ENCODE results near the gene NOL4L. TPM values are rescaled to one million over a fixed set of nuclear protein-coding genes. Genes with fewer than 3 reads are reported as not detected.

NOL4L gene
- total RNA-seq, 1 experiment from 2014 or later, result 41.8 TPM

- DNase-seq (ENCODE audit: low spot score), result no peak
Measured at GRCh38 chr20:32458837-32459220, 126.3 kb downstream of the NOL4L start.

GRCh38 chr20:32458061-32458836 is 126.9 kb downstream of the NOL4L start:
- no peak for DNase-seq (ENCODE audit: low spot score)

- no peak for DNase-seq (ENCODE audit: low spot score)
Measured at GRCh38 chr20:32457479-32457986, 127.6 kb downstream of the NOL4L start.

GRCh38 chr20:32456869-32457478 is 128.2 kb downstream of the NOL4L start:
- no peak for DNase-seq (ENCODE audit: low spot score)

GRCh38 chr20:32455901-32456701 is 129.0 kb downstream of the NOL4L start:
- DNase-seq (ENCODE audit: low spot score), result no peak

- no peak for DNase-seq (ENCODE audit: low spot score)
Measured at GRCh38 chr20:32455171-32455900, 129.8 kb downstream of the NOL4L start.

- DNase-seq (ENCODE audit: low spot score), result no peak
Measured at GRCh38 chr20:32454164-32455145, 130.7 kb downstream of the NOL4L start.

GRCh38 chr20:32453467-32454163 is 131.5 kb downstream of the NOL4L start:
- no peak for DNase-seq (ENCODE audit: low spot score)

- DNase-seq (ENCODE audit: low spot score), result no peak
Measured at GRCh38 chr20:32452776-32453466, 132.2 kb downstream of the NOL4L start.

GRCh38 chr20:32451682-32452461 is 133.3 kb downstream of the NOL4L start:
- DNase-seq (ENCODE audit: low spot score), result no peak

- no peak for DNase-seq (ENCODE audit: low spot score)
Measured at GRCh38 chr20:32451340-32451681, 133.8 kb downstream of the NOL4L start.

GRCh38 chr20:32450484-32451061 is 134.6 kb downstream of the NOL4L start:
- no peak for DNase-seq (ENCODE audit: low spot score)

- DNase-seq (ENCODE audit: low spot score), result no peak
Measured at GRCh38 chr20:32449890-32450401, 135.2 kb downstream of the NOL4L start.

GRCh38 chr20:32449057-32449889 is 135.9 kb downstream of the NOL4L start:
- DNase-seq (ENCODE audit: low spot score), result no peak

GRCh38 chr20:32448306-32449056 is 136.7 kb downstream of the NOL4L start:
- no peak for DNase-seq (ENCODE audit: low spot score)
